SIG-M5 treated with dmso at 0.1 percent for 504 hours (cell line): Measurements from ENCODE around the gene SPECC1.
"Not testable (repeated sequence)": the region's sequence is repeated elsewhere in the genome, so short reads cannot be mapped to it uniquely, and the experiment has no call there.

Experiments
- DNase-seq: peaks from one replicate; lab custom pipeline; 2025; ENCODE audit not compliant: unreplicated experiment; lab: John Stamatoyannopoulos, UW

Gene SPECC1

DNA sequence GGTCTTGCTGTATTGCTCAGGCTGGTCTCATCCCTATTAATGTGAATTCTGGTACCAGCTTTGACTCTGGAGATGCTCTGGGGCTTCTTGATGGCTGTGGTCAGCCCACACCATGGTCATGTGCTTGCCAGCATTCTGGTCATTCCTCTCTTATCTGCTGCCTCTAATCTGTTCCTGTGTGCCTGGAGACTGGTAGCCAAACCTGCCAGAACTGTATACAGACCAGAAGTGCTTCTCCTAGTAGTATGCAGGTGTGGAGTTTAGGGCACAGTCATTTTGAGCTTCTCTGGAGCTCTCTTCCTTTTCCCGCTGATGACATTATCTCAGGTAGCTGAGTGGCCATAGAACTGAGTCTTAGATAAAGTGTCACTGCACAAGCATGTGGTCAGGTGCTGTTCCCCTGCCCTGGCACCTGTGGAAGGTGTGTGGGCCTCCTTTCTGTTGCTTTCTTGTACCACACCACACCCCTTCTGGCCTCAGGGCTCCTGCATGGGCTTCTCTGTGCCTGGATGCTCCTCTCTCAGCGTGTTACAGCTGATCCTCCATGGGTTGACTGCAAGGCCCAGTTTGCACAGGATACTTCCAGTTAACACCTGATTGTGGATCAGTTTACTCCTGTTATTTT is 162.7 kb downstream of the SPECC1 start:
- DNase-seq, result no peak

DNA sequence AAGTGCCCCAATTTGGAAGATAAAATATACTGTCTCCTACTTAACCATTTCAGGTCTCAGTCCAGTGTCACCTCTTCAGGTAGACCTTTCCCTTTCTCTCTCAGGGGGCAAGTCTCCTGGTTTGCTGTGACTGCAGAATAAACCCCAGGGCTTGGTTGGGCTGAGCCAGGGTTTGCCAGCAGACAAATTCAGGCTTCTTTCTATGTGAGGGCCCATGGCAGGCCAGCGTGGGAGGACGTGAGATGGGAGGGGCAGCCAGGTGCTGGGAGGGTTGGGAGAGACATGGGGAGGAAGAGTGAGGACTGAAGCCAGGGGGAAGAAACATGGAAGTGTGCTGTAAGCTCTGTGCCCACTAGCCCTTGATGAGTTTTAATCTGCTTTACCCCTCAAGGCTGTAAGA is 163.2 kb downstream of the SPECC1 start:
- DNase-seq, result no peak

DNA sequence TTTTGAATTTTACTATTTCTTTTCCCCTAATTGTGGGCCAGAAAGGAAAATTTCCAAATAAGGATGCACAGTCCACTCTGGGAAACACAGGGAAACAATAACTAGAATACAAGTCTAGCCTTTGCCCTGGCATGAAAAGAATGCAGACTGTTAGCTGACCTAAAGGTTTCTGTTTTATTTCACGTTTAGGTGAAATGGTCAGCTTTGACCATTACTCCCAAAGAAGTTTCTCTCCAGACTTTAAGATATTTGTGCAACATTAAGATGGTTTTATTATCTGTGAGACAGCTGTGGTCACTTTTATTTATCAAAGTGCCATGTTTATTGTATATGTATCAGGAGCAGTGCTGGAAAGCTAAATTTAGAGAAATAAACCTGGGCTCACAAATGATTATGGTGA is 163.9 kb downstream of the SPECC1 start:
- DNase-seq, result no peak

DNA sequence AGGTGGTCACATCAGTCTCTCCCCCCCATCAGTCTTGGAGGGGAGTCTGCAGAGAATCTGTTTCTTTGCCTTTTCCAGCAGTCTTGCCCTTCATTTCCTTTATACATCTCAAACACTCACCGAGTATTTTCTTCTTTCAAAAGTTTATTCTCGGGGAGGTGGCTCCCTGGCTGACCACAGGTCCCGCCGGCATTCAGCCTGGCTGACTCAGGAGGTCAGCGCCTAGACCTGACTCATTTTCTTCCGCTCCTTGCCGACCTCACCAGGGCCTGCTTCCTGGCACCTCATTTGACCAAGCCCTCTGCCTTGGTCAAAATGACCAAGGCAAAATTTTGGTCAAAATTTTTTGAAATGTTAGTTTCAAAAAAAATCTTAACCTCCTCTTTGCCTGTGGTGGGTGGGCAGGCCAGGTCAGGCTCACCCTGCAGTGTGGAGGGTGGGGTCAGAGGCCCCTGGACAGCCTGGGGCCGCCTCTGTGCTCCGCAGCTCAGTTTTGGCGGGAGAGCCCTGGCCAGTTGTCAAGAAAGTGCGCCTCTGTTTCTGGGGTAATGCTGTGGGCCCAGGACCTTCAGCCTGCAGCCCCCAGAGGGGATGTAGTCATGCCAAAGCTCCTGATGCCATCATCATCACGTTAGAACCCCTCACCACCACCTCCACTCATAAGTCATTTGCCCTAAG is 165.6 kb downstream of the SPECC1 start:
- DNase-seq, result no peak

DNA sequence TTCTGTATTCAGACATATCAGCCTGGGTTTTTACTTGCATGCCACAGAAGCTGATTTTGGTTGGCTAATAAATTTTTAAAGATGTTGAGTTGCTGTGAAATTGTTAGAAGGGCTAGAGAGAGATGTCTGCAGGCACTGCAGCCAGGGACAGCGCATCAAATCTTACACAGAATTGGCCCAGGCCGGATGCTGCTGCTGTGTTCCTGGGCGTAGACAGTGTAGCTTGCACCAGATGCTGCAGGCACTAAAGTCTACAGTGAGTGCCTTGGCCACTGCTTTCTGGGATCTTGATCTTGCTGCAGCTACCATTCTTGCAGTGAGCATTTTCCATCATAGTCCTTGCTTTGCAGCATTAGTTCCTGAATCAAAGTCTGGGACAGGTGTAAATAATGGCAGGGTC is 169.9 kb downstream of the SPECC1 start:
- no peak for DNase-seq

DNA sequence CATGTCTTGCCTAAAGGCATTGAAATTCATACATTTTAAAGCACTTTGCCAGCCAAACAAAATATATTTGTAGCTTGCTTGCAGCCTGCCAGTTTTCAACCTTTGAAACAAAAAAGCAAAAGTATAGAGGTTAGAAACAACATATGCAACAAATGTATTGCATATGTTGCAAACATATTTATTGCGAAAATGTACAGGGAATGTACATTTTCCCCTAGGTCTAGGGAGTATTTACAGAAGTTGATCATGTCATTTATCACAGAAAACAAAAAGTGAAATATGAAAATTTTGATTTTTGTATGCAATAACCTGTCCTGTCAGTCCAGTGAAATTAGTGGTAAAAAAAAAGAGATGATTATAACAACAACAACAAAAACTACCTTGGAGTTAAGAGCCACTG is 171.5 kb downstream of the SPECC1 start:
- no peak for DNase-seq

DNA sequence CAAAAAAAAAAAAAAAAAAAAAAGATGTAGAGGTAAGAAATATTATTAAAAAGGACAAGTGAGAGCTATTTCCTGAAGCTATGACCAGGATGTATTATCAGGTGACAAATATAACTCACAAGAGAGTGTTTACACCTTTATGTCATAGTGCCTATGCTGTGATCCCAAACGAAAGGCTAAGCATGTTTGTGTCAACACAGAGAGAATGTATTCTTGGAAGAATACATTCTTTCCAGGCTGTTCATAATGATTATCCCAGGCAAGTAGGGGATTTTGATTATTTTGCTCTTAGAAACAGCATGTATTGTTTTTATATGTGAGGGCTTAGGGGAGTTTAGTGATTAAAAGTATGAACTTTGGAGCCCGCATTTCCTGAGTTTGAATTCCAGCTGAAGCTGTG is 175.0 kb downstream of the SPECC1 start:
- no peak for DNase-seq

DNA sequence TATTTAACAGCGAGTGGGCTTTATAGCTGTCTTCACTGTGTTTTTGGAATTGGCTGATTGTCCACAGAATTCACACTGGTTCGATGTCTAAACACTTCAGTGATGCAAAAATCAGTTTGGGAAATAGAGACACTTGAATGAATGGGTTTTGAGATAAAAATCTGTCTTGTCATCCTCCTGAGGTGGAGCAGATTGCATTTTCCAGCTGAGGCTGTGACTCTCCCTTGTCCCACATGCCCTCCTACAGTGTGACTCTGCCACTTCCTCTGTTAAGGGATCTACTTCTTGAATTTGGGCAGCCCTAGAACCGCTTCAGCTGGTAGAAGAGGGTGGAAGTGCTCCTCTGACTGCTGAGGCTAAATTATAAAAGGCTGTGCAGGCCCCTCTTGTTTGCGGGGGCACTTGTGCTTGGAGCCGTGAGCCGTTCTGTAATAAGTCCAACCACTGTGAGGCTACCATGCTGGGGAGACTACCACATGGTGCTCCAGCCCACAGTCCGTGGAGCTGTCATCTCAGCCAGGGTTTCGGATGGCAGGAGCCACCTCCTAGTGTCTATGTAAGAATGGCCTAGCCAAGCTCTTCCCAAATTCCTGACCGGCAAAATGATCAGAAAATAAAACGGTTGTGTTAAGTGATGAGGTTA is 175.9 kb downstream of the SPECC1 start:
- peak; percentile 63 for DNase-seq

DNA sequence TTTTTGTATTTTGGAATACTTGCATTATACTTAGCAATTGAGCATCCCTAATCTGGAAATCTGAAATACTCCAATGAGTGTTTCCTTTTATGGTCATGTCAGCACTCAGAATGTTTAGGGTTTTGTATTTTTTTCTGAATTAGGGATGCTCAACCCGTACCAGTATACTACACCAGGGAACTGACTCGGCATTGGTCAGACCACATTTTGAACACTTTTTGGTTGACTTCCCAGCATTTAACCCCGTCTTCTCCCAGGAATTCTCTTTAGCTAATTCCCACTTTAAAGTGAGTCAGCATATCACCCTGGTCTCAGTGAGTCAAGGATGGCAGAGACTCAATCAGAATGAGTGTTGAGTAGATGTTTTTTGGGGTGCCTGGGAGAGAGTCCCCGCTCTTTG is 177.9 kb downstream of the SPECC1 start:
- DNase-seq, result no peak

DNA sequence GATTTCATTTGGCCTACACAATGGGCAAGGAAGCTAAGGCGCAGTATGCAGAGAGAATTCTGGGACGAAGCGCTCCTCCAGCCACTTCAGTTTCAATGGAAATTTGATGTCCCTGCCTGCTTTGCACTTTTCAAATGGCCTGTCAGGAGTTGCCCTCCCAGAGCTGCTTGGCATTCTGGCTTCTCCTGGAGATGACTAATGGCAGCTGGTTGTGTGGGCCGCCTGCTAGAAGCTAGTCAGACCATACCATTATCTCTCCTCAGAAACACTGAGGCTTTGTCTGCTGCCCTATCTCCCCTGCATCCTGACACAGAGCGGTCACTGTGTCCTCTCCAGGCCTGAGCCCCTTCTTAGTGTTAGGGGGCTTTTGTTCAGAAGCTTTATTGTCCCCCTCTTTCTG is 180.1 kb downstream of the SPECC1 start:
- DNase-seq, result no peak

DNA sequence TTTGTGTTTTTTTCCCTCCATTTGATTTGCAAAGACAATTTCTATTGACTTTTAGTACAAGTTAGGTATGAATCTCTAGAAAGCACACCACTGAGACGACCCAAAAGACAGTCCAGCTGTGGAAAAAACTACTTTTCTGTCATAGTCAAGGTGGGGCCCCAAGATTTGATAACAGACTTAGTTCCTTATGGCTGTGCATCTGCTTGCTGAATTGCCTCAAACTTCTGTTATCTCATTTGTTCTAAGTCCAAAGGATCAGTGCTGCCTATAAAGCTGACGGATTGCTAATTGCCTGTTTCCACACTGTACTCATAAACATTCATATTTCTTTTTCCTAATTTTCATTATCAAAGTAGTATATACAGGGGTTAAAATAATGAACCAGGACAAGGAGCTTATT is 180.8 kb downstream of the SPECC1 start:
- DNase-seq, result no peak

DNA sequence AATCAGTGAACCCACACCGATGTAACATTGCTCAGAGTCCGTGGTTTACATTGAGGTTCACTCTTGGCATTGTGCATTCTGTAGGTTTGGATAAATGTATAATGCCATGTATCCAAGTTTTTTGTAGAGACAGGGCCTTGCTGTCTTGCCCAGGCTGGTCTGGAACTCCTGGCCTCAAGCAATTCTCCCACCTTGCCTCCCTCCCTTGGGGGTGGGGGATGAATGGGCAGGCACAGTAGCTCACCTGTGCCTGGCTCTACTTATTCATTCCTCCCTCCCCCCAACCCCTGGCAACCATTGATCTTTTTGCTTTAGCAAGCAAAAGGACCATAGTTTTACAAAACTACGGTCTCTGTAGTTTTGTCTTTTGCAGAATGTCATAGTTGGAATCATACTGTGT is 181.4 kb downstream of the SPECC1 start:
- no peak for DNase-seq

DNA sequence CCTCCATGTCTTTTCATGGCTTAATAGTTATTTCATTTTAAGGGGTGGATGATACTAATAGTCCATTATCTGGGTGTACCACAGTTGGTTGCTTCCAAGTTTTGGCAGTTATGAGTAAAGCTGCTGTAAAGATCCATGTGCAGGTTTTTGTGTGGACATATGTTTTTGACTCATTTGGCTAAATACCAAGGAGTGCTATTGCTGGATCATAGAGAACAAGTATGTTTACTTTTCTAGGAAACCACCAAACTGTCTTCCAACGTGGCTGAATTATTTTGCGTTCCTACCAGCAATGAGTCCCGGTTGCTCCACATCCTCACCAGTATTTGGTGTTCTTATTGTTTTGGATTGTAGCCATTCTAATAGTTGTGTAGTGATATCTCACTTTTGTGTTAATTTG is 181.9 kb downstream of the SPECC1 start:
- DNase-seq, result no peak

DNA sequence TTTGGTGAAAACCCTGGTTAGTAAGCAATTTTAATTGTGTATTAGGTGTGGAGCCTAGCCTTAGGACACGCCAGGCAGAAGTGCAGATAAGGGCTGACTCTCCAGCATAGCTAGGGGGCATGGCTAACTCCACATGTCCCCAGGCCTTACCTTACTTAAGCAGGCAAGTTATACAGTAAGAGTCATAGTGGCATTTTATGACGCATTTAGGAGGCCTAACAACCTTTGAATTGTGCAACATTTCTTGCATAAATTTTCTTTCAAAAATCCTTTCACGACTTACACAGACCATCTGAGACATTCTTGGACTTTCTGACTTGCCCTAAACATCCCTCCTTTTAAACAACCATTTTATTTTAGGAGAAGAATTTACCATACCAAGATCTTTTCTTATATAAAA is 187.1 kb downstream of the SPECC1 start:
- DNase-seq, result not testable (repeated sequence)

DNA sequence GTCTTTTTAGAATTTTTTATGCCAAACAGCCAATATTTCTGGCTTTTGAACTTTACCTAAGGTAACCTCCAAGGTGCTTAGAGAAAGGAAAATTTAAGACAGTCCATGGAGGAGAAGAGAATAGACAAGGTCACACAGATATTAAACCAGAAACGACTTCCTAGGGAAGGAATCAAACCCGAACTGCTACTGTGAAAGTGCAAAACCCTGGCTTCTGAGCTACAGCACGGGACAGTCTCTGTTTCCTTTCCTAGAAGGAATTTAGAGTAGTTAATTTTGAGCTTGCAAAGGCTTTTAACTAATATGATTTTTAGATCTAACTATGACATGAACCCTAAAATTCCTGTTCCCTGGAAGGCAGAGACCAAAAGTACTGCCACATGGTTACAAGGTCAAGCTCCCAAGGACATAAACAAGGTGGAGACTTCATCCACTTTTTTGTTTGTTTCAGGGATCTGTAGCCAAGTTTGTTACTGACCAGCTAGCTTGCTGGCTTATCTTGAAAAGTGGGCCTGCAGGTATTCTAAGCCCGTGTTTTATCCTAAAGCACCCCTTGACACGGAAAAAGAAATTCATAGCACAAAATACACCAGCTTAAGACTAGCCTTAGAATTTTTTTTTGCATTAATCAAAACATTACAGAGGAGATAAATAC is 188.2 kb downstream of the SPECC1 start:
- no peak for DNase-seq

DNA sequence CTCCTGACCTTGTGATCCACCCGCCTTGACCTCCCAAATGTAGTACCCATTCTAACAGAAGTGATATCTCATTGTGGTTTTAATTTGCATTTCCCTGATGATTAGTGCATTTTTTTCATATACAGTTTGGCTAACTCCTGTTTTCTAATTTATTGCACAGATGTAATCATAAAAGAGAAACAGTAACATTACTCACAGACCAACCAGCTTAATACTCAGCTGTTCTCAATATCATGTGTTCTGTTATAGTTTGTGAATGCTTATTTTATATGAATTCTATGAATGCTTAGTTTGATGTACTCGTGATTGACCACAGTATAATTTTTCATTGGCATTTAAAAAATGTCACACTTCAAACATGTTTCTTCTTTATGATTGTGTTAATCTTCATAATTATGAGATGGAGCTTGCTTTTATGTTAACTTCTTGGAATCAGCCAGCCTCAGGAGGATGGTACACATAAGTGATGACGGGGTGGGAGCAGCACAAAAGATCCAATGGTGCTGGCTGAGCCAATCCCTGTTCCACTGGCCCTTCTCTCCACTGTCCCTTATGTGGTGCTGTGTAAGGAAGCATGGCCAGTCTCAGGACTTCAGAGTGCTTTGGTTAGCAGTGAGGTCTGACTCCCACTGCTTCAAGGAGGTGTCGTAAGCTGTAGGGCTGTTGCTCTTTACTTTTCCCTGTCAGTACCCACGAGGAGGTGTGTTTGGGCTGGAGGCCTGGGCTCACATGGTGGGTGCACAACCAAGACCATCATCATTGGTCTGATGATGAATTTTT is 191.0 kb downstream of the SPECC1 start:
- no peak for DNase-seq

DNA sequence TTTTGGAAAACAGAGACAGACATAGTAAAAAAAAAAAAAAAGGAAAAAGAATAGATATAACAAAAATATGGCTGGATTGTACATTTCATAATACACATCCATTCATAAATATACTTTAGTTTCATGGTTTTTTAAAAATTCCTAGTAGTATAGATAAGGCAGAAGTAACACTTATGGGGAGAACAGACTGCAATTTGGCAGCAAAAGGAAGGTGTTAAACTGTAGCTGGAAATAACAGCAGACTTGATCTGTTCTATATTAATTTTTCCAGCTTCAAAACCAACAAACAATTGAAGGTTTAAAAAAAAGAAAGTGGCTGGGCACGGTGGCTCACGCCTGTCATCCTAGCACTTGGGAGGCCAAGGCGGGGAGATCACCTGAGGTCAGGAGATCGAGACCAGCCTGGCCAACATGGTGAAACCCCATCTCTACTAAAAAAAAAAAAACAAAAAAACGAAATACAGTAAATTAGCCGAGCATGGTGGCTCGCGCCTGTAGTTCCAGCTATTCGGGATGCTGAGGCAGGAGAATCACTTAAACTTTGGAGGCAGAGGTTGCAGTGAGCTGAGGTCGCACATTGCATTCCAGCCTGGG is 191.8 kb downstream of the SPECC1 start:
- DNase-seq, result no peak

DNA sequence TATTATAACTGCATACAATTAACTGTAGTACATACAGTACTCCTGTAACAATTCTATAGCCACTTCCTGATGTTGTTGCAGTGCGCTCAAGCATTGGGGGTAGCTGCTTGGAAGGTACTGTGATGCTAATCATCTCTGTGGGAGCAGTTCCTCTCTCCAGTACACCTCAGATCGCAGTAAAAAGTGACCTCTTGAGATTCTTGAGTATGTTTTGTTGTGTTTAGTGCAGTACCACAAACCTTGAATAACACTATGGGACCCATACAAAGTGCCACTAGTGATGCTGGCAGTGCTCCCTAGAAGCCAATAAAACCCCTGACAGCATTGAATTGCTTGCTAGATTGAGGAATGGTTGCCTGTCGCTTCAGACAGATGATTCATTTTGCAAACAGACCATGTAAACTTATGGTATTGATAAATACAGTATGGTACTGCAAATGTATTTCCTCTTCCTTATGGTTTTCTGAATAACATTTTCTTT is 193.0 kb downstream of the SPECC1 start:
- DNase-seq, result no peak

DNA sequence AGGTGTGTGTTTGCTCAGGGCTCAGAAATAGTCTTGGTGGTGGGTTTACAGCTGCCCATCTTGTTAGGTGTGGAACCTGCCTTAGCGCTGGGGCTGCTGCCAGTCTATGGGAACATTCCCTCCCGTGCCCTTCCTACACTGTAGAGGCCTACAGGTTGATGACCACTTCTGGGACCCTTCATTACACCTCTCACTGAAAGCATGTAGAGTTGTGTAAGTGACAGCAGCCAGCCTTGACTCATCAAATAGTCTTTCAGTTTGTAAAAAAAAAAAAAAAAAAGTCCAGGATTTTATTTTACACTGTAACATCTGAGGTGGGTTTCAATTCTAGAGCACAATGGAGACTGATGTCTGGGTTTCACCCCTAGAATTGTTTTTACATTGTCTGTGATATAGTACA is 193.9 kb downstream of the SPECC1 start:
- DNase-seq, result no peak

DNA sequence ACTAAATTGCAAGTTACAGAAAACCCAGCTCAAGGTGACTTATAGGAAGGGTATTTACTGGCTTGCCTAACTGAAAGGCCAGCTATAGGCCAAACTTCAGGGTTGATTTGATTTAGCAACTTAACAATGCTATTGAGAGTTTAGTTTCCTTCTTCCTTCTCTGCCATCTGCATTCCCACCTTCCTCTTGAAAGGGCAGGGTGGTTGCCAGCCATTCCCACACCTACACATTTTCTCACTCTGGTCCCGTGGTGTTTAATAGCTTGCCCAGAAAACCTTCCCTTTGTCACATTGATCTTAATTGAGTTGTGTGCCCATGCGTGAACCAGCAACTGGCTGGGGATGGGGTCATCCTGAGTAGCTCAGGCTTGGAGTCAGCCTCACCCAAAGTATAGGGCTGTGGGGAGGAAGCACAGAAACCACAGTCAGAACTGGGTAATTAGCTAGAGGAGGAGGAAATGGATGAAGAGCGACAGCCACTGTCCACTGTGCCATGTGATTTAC is 194.7 kb downstream of the SPECC1 start:
- no peak for DNase-seq

DNA sequence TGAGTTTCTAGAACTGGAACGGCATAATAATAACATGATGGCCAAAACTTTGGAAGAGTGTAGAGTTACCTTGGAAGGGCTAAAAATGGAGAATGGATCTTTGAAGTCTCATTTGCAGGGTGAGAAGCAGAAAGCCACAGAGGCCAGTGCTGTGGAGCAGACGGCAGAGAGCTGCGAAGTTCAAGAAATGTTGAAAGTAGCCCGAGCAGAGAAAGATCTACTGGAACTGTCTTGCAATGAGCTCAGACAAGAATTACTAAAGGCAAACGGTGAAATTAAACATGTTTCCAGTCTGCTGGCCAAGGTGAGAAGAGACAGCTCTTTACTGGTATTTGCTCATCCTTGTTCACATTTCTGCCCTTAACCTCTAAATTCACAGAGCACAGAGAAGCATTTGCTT is 196.4 kb downstream of the SPECC1 start:
- DNase-seq, result no peak
